ENCODE data around the gene DDX60. TPM values are rescaled to one million over a fixed set of nuclear protein-coding genes. Genes with fewer than 3 reads are reported as not detected.

Gene DDX60
- total and polyA plus RNA-seq, 4 donors: 2.9 to 11.3 (median 7.0) TPM

DNA sequence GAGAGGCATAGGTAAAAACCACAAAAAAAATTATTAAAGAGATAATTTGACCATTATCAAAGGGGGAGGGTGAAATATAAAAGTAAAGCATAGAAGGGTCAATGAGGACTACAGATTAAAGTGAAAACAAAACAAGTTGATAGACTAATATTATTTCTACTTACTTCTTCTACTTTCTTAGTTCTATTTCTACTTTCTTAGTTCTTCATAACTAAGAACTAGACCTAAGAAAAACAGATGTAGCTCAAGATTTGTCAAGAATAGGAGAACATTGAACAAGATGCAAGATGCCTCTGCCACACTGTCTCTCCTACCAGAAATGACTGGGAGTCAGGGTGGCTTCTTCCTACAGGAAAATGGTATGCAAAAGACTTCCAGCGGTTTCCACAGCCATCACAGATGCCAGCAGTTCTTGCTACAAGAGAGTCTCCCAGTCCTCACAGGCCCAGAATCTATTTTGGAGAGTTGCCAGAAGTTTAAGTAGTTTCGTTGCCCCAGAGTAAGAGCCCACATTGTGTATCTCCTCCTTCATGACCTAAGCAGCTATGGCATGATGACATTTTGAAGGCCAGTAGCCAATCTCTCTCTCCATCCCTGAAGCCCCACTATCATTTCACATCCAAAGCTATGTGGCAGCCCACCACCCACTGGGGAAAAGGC is 42.9 kb upstream of the DDX60 start:
- Histone ChIP-seq H3K9me3 (ENCODE audit: control insufficient read depth in 4 of 4, low read length in 3 of 4) (no peaks in the 10 kb centered on the region), H3K9ac (ENCODE audit: low read depth in 1 of 2, low read length in 2 of 2) (no peak overlapping the region), H3K4me1 (ENCODE audit: control insufficient read depth in 4 of 4, insufficient read depth in 4 of 4, low read length in 3 of 4) (no peaks in the 10 kb centered on the region), H3K4me3 (ENCODE audit: low read depth in 1 of 3, low read length in 3 of 3) (no peak overlapping the region), H3K36me3 (ENCODE audit: control insufficient read depth in 4 of 4, insufficient read depth in 3 of 4, low read depth in 1 of 4, low read length in 3 of 4) (peaks cover 4 to 21% (median 11%) of the 10 kb centered on the region in 4 donors), H3K27me3 (ENCODE audit: control insufficient read depth in 4 of 4, insufficient read depth in 4 of 4, low read length in 3 of 4) (no peaks in the 10 kb centered on the region), H3K27ac (ENCODE audit: low read depth in 1 of 2, low read length in 2 of 2) (no peak overlapping the region)
- TF ChIP-seq FOXA1 (IDR thresholded peaks at IDR 0.05) (no peak), FOXA2 (IDR thresholded peaks at IDR 0.05) (no peak), ATF3 (IDR thresholded peaks at IDR 0.05) (no peak), JUND (IDR thresholded peaks at IDR 0.05) (no peak), YY1 (IDR thresholded peaks at IDR 0.05) (no peak), HNF4A (conservative IDR thresholded peaks at IDR 0.05) (no peak), MAX (IDR thresholded peaks at IDR 0.05) (no peak)
- TF ChIP-seq, protein P1, sequence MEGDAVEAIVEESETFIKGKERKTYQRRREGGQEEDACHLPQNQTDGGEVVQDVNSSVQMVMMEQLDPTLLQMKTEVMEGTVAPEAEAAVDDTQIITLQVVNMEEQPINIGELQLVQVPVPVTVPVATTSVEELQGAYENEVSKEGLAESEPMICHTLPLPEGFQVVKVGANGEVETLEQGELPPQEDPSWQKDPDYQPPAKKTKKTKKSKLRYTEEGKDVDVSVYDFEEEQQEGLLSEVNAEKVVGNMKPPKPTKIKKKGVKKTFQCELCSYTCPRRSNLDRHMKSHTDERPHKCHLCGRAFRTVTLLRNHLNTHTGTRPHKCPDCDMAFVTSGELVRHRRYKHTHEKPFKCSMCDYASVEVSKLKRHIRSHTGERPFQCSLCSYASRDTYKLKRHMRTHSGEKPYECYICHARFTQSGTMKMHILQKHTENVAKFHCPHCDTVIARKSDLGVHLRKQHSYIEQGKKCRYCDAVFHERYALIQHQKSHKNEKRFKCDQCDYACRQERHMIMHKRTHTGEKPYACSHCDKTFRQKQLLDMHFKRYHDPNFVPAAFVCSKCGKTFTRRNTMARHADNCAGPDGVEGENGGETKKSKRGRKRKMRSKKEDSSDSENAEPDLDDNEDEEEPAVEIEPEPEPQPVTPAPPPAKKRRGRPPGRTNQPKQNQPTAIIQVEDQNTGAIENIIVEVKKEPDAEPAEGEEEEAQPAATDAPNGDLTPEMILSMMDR (IDR thresholded peaks at IDR 0.05; ENCODE audit: low read depth, low read length, missing input control): no peak
- DNase-seq (ENCODE audit: low spot score): no peak
- whole genome bisulfite sequencing: 95% methylated on average over 2 of the region's 2 CpGs

DNA sequence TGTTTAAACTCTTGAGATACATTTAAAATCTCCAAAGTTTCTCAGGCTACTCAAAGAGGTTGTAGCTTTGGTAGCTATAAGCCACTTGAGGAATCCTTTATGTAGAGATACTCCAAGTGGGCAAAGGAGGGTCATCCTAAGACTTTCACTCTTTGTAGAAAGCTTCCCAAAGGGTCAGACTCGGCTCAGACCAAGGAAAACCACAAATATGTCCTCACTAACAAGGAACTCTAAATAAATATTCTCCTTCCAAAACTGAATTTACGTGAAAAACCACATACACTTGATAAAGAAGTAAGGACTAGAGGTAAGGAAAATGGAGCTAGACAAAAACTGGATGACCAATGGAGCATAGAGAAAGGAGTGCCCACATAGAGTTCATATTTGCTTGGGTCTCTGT is 41.7 kb upstream of the DDX60 start:
- TF ChIP-seq EGR1 (IDR thresholded peaks at IDR 0.05; ENCODE audit: low read depth in 2 of 2) (no peak), SP1 (IDR thresholded peaks at IDR 0.05) (no peak), ATF3 (IDR thresholded peaks at IDR 0.05) (no peak), YY1 (IDR thresholded peaks at IDR 0.05) (no peak), JUND (IDR thresholded peaks at IDR 0.05) (no peak), TAF1 (conservative IDR thresholded peaks at IDR 0.05) (no peak), HNF4G (IDR thresholded peaks at IDR 0.05) (no peak), RAD21 (IDR thresholded peaks at IDR 0.05) (no peak), GABPA (IDR thresholded peaks at IDR 0.05 in 1 of 2, conservative IDR thresholded peaks at IDR 0.05 in 1 of 2) (no peak)
- TF ChIP-seq, protein P1 (IDR thresholded peaks at IDR 0.05; ENCODE audit: low read depth, low read length, missing input control): no peak
- TF ChIP-seq, protein P2, sequence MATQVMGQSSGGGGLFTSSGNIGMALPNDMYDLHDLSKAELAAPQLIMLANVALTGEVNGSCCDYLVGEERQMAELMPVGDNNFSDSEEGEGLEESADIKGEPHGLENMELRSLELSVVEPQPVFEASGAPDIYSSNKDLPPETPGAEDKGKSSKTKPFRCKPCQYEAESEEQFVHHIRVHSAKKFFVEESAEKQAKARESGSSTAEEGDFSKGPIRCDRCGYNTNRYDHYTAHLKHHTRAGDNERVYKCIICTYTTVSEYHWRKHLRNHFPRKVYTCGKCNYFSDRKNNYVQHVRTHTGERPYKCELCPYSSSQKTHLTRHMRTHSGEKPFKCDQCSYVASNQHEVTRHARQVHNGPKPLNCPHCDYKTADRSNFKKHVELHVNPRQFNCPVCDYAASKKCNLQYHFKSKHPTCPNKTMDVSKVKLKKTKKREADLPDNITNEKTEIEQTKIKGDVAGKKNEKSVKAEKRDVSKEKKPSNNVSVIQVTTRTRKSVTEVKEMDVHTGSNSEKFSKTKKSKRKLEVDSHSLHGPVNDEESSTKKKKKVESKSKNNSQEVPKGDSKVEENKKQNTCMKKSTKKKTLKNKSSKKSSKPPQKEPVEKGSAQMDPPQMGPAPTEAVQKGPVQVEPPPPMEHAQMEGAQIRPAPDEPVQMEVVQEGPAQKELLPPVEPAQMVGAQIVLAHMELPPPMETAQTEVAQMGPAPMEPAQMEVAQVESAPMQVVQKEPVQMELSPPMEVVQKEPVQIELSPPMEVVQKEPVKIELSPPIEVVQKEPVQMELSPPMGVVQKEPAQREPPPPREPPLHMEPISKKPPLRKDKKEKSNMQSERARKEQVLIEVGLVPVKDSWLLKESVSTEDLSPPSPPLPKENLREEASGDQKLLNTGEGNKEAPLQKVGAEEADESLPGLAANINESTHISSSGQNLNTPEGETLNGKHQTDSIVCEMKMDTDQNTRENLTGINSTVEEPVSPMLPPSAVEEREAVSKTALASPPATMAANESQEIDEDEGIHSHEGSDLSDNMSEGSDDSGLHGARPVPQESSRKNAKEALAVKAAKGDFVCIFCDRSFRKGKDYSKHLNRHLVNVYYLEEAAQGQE (IDR thresholded peaks at IDR 0.05): no peak
- TF ChIP-seq, protein P3, sequence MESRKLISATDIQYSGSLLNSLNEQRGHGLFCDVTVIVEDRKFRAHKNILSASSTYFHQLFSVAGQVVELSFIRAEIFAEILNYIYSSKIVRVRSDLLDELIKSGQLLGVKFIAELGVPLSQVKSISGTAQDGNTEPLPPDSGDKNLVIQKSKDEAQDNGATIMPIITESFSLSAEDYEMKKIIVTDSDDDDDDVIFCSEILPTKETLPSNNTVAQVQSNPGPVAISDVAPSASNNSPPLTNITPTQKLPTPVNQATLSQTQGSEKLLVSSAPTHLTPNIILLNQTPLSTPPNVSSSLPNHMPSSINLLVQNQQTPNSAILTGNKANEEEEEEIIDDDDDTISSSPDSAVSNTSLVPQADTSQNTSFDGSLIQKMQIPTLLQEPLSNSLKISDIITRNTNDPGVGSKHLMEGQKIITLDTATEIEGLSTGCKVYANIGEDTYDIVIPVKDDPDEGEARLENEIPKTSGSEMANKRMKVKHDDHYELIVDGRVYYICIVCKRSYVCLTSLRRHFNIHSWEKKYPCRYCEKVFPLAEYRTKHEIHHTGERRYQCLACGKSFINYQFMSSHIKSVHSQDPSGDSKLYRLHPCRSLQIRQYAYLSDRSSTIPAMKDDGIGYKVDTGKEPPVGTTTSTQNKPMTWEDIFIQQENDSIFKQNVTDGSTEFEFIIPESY (IDR thresholded peaks at IDR 0.05): no peak
- H3K27me3 ChIP-seq (ENCODE audit: control insufficient read depth in 4 of 4, insufficient read depth in 4 of 4, low read length in 3 of 4): no peaks in the 10 kb centered on the region
- H3K9me3 ChIP-seq (ENCODE audit: control insufficient read depth in 4 of 4, low read length in 3 of 4): no peaks in the 10 kb centered on the region
- H3K9ac ChIP-seq (ENCODE audit: low read depth in 1 of 2, low read length in 2 of 2): no peak overlapping the region
- no peak for DNase-seq (ENCODE audit: low spot score)
- 94% methylated on average over 2 of the region's 2 CpGs for WGBS
- no peak overlapping the region for H3K27ac ChIP-seq (ENCODE audit: low read depth in 1 of 2, low read length in 2 of 2)
- H3K4me3 ChIP-seq (ENCODE audit: low read depth in 1 of 3, low read length in 3 of 3): no peak overlapping the region
- H3K4me1 ChIP-seq (ENCODE audit: control insufficient read depth in 4 of 4, insufficient read depth in 4 of 4, low read length in 3 of 4): no peaks in the 10 kb centered on the region
- H3K36me3 ChIP-seq (ENCODE audit: control insufficient read depth in 4 of 4, insufficient read depth in 3 of 4, low read depth in 1 of 4, low read length in 3 of 4): peaks cover 4 to 28% (median 12%) of the 10 kb centered on the region in 4 donors
